ENCODE results near the gene TET2.

GRCh38 chr4:105166066-105166465 lies 19.4 kb downstream of the TET2 start:
- TF ChIP-seq CTCF (conservative IDR thresholded peaks at IDR 0.05; ENCODE audit: low read length) (no peak), EZH2phosphoT487 (IDR thresholded peaks at IDR 0.05; ENCODE audit: borderline replicate concordance, low read depth, low read length) (no peak)
